PC-3 (cell line): Measurements from ENCODE around the gene FASN.

Source experiments
- EZH2 ChIP-seq: fragments of 300-600 bp; sonication (generic); IDR thresholded peaks from one replicate; pipeline ENCODE4 v1.6.1; 2017; ENCODE audit warnings: antibody characterized with exemption, mild to moderate bottlenecking, low read length; ENCODE audit not compliant: unreplicated experiment
- EZH2phosphoT487 ChIP-seq: fragments of 300-600 bp; sonication (generic); IDR thresholded peaks from 2 replicates; pipeline ENCODE4 v1.6.1; 2018; ENCODE audit warnings: mild to moderate bottlenecking, antibody characterized with exemption, low read length, borderline replicate concordance
- TF ChIP-seq, protein P1 (sequence below): fragments of 300-600 bp; sonication (generic); conservative IDR thresholded peaks from 2 replicates; pipeline ENCODE4 v1.5.1; 2017; ENCODE audit warnings: antibody characterized with exemption, low read depth, mild to moderate bottlenecking, low read length

DNA sequence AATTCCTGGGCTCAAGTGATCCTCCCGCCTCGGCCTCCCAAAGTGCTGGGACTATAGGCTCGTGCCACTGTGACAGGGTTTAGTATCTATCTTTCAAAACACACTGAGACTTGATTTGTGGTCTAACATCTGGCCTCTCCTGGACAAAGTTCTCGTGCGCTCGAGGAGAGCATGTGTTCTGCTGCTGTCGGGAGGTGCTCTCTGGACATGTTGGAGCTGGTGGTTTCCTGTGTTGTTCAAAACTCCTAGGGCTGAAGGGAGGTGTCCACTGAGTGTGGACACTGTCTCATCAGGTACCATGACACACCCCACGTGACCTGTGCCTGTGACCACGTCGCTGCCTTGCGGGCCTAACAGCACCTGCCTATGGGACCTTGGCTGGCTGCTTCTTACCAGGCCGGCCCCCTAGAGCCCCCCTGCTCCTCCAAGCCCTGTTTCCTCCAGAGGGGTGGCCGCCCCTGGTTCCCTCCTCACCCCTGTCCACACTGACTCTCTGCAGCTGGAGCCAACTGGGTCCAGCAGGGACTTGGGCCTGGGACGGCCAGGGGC is 52.0 kb downstream of the FASN start:
- TF ChIP-seq, protein P1, sequence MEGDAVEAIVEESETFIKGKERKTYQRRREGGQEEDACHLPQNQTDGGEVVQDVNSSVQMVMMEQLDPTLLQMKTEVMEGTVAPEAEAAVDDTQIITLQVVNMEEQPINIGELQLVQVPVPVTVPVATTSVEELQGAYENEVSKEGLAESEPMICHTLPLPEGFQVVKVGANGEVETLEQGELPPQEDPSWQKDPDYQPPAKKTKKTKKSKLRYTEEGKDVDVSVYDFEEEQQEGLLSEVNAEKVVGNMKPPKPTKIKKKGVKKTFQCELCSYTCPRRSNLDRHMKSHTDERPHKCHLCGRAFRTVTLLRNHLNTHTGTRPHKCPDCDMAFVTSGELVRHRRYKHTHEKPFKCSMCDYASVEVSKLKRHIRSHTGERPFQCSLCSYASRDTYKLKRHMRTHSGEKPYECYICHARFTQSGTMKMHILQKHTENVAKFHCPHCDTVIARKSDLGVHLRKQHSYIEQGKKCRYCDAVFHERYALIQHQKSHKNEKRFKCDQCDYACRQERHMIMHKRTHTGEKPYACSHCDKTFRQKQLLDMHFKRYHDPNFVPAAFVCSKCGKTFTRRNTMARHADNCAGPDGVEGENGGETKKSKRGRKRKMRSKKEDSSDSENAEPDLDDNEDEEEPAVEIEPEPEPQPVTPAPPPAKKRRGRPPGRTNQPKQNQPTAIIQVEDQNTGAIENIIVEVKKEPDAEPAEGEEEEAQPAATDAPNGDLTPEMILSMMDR, result no peak
- TF ChIP-seq EZH2 (no peak), EZH2phosphoT487 (no peak)
